Measurements from ENCODE around the gene PTCD1.

The PTCD1 gene

GRCh38 chr7:99386584-99387238 lies 51.9 kb downstream of the PTCD1 start:
- no peak for DNase-seq (ENCODE audit: low spot score)
- peak; percentile 31 for TF ChIP-seq CTCF (IDR thresholded peaks at IDR 0.05; ENCODE audit: borderline replicate concordance, control extremely low read depth, extremely low read depth, insufficient read depth, missing control alignments)
- in situ Hi-C loops (cut with MboI; ENCODE audit: low sequenced_read_pairs, unreplicated experiment) = no loop called here

DNA sequence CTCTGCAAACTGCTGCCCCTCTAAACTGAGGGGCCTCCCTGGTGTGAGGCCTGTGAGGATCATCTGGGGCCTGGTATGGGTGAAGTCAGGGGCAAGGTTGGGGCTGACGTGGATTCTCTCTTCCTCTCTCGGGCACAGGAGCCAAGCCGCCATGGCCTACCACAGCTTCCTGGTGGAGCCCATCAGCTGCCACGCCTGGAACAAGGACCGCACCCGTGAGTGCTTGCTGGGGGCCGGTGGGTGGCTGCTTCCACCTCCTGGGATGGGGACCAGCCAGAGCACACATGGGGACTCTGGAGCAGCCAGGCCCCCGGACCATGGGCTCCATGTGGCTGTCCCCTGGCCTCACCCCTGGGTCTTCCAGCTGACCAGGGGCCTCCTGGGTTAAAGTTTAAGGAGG lies 53.0 kb downstream of the PTCD1 start:
- TF ChIP-seq CTCF (IDR thresholded peaks at IDR 0.05; ENCODE audit: borderline replicate concordance, control extremely low read depth, extremely low read depth, insufficient read depth, missing control alignments) = no peak
- in situ Hi-C loops (cut with MboI; ENCODE audit: low sequenced_read_pairs, unreplicated experiment) = no loop called here
- no peak for DNase-seq (ENCODE audit: low spot score)

- no peak for DNase-seq (ENCODE audit: low spot score)
- TF ChIP-seq CTCF (IDR thresholded peaks at IDR 0.05; ENCODE audit: borderline replicate concordance, control extremely low read depth, extremely low read depth, insufficient read depth, missing control alignments) = no peak
- in situ Hi-C loops (cut with MboI; ENCODE audit: low sequenced_read_pairs, unreplicated experiment) = no loop called here
Observed at GRCh38 chr7:99384523-99384922, 54.1 kb downstream of the PTCD1 start.

GRCh38 chr7:99383791-99384370 lies 54.7 kb downstream of the PTCD1 start:
- no peak for DNase-seq (ENCODE audit: low spot score)
- in situ Hi-C loops (cut with MboI; ENCODE audit: low sequenced_read_pairs, unreplicated experiment) = no loop called here
- TF ChIP-seq CTCF (IDR thresholded peaks at IDR 0.05; ENCODE audit: borderline replicate concordance, control extremely low read depth, extremely low read depth, insufficient read depth, missing control alignments) = no peak

GRCh38 chr7:99383203-99383602 lies 55.4 kb downstream of the PTCD1 start:
- TF ChIP-seq CTCF (IDR thresholded peaks at IDR 0.05; ENCODE audit: borderline replicate concordance, control extremely low read depth, extremely low read depth, insufficient read depth, missing control alignments) = no peak
- DNase-seq (ENCODE audit: low spot score) = no peak
- in situ Hi-C loops (cut with MboI; ENCODE audit: low sequenced_read_pairs, unreplicated experiment) = no loop called here

- DNase-seq (ENCODE audit: low spot score) = no peak
- in situ Hi-C loops (cut with MboI; ENCODE audit: low sequenced_read_pairs, unreplicated experiment) = no loop called here
- TF ChIP-seq CTCF (IDR thresholded peaks at IDR 0.05; ENCODE audit: borderline replicate concordance, control extremely low read depth, extremely low read depth, insufficient read depth, missing control alignments) = no peak
Observed at GRCh38 chr7:99381664-99382075, 56.9 kb downstream of the PTCD1 start.

Measured in GM13976 (cell line).